ENCODE results near the gene SLC44A4. TPM values are rescaled to one million over a fixed set of nuclear protein-coding genes. Genes with fewer than 3 reads are reported as not detected.

Gene SLC44A4
- total and polyA plus RNA-seq, 9 of the 15 experiments (the other 6 are each of a cell fraction or from before 2014, with no cell fraction given) = 7.9 to 18.6 (median 11.2) TPM

DNA sequence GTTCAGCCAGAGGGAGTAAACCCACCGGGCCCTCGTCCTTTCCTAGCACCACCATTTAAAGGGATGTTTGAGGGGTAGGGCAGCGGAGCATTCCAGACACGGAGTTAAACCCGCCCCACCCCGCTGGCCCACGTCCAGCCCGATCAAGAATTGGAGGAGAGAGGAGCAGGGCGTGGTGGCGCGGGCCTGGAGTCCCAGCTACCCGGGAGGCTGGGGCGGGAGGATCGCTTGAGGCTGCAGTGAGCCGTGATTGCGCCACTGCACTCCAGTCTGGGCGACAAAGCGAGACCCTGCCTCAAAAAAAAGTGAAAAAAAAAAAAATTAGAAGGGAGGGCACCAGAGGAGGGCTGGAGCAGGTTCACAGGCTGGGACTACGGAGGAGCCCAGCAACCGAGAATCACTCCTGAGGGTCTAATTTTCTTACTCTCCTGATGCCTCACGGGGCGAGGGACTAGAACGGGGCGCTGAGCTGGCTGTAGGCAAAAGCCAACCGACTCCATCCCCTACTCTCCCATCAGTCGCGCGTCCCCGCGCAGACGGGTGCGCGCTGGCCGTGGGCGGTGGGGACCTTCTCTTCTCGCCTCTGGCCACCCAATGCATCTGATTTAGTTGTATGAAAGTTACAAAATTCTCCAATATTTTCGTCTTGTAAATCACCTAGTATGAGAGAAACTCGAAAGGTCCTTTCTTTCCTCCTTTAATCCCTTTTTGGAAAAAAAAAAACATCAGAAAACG lies 57.3 kb downstream of the SLC44A4 start (continued):
- TF ChIP-seq, protein P1, sequence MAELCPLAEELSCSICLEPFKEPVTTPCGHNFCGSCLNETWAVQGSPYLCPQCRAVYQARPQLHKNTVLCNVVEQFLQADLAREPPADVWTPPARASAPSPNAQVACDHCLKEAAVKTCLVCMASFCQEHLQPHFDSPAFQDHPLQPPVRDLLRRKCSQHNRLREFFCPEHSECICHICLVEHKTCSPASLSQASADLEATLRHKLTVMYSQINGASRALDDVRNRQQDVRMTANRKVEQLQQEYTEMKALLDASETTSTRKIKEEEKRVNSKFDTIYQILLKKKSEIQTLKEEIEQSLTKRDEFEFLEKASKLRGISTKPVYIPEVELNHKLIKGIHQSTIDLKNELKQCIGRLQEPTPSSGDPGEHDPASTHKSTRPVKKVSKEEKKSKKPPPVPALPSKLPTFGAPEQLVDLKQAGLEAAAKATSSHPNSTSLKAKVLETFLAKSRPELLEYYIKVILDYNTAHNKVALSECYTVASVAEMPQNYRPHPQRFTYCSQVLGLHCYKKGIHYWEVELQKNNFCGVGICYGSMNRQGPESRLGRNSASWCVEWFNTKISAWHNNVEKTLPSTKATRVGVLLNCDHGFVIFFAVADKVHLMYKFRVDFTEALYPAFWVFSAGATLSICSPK (IDR thresholded peaks at IDR 0.05; ENCODE audit: borderline replicate concordance) = no peak; the same call in 1 of the 2 replicates
- TF ChIP-seq, protein P2, sequence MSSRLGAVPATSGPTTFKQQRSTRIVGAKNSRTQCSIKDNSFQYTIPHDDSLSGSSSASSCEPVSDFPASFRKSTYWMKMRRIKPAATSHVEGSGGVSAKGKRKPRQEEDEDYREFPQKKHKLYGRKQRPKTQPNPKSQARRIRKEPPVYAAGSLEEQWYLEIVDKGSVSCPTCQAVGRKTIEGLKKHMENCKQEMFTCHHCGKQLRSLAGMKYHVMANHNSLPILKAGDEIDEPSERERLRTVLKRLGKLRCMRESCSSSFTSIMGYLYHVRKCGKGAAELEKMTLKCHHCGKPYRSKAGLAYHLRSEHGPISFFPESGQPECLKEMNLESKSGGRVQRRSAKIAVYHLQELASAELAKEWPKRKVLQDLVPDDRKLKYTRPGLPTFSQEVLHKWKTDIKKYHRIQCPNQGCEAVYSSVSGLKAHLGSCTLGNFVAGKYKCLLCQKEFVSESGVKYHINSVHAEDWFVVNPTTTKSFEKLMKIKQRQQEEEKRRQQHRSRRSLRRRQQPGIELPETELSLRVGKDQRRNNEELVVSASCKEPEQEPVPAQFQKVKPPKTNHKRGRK (tag; IDR thresholded peaks at IDR 0.05) = 0 out of 2 replicates have a peak, but pooled peaks have one; percentile 13
- TF ChIP-seq, protein P3, sequence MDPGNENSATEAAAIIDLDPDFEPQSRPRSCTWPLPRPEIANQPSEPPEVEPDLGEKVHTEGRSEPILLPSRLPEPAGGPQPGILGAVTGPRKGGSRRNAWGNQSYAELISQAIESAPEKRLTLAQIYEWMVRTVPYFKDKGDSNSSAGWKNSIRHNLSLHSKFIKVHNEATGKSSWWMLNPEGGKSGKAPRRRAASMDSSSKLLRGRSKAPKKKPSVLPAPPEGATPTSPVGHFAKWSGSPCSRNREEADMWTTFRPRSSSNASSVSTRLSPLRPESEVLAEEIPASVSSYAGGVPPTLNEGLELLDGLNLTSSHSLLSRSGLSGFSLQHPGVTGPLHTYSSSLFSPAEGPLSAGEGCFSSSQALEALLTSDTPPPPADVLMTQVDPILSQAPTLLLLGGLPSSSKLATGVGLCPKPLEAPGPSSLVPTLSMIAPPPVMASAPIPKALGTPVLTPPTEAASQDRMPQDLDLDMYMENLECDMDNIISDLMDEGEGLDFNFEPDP (CRISPR knock-in tag; IDR thresholded peaks at IDR 0.05) = 0 out of 2 replicates have a peak, but pooled peaks have one; percentile 48
- TF ChIP-seq, protein P4, sequence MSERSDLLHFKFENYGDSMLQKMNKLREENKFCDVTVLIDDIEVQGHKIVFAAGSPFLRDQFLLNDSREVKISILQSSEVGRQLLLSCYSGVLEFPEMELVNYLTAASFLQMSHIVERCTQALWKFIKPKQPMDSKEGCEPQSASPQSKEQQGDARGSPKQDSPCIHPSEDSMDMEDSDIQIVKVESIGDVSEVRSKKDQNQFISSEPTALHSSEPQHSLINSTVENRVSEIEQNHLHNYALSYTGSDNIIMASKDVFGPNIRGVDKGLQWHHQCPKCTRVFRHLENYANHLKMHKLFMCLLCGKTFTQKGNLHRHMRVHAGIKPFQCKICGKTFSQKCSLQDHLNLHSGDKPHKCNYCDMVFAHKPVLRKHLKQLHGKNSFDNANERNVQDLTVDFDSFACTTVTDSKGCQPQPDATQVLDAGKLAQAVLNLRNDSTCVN (CRISPR knock-in tag; IDR thresholded peaks at IDR 0.05) = 0 out of 2 replicates have a peak, but pooled peaks have one; percentile 28
- TF ChIP-seq LARP7 (IDR thresholded peaks at IDR 0.05) (peak; percentile 81), DIDO1 (tag; IDR thresholded peaks at IDR 0.05; ENCODE audit: low read depth) (no peak), MBD2 (IDR thresholded peaks at IDR 0.05; ENCODE audit: borderline replicate concordance, low read depth) (no peak), CBX3 (IDR thresholded peaks at IDR 0.05; ENCODE audit: borderline replicate concordance in 1 of 2, low read length in 2 of 2) (peak in 1 of 2 experiments; percentile 20; a peak in 1 of 3 replicates), ZBED1 (IDR thresholded peaks at IDR 0.05) (peak; percentile 59; the same call in 1 of the 2 replicates), SMAD1 (IDR thresholded peaks at IDR 0.05; ENCODE audit: low read depth, low read length, partially characterized antibody) (peak; percentile 76), POLR2G (IDR thresholded peaks at IDR 0.05; ENCODE audit: low read depth, low read length) (peak; percentile 85)
- TF ChIP-seq, protein P5, sequence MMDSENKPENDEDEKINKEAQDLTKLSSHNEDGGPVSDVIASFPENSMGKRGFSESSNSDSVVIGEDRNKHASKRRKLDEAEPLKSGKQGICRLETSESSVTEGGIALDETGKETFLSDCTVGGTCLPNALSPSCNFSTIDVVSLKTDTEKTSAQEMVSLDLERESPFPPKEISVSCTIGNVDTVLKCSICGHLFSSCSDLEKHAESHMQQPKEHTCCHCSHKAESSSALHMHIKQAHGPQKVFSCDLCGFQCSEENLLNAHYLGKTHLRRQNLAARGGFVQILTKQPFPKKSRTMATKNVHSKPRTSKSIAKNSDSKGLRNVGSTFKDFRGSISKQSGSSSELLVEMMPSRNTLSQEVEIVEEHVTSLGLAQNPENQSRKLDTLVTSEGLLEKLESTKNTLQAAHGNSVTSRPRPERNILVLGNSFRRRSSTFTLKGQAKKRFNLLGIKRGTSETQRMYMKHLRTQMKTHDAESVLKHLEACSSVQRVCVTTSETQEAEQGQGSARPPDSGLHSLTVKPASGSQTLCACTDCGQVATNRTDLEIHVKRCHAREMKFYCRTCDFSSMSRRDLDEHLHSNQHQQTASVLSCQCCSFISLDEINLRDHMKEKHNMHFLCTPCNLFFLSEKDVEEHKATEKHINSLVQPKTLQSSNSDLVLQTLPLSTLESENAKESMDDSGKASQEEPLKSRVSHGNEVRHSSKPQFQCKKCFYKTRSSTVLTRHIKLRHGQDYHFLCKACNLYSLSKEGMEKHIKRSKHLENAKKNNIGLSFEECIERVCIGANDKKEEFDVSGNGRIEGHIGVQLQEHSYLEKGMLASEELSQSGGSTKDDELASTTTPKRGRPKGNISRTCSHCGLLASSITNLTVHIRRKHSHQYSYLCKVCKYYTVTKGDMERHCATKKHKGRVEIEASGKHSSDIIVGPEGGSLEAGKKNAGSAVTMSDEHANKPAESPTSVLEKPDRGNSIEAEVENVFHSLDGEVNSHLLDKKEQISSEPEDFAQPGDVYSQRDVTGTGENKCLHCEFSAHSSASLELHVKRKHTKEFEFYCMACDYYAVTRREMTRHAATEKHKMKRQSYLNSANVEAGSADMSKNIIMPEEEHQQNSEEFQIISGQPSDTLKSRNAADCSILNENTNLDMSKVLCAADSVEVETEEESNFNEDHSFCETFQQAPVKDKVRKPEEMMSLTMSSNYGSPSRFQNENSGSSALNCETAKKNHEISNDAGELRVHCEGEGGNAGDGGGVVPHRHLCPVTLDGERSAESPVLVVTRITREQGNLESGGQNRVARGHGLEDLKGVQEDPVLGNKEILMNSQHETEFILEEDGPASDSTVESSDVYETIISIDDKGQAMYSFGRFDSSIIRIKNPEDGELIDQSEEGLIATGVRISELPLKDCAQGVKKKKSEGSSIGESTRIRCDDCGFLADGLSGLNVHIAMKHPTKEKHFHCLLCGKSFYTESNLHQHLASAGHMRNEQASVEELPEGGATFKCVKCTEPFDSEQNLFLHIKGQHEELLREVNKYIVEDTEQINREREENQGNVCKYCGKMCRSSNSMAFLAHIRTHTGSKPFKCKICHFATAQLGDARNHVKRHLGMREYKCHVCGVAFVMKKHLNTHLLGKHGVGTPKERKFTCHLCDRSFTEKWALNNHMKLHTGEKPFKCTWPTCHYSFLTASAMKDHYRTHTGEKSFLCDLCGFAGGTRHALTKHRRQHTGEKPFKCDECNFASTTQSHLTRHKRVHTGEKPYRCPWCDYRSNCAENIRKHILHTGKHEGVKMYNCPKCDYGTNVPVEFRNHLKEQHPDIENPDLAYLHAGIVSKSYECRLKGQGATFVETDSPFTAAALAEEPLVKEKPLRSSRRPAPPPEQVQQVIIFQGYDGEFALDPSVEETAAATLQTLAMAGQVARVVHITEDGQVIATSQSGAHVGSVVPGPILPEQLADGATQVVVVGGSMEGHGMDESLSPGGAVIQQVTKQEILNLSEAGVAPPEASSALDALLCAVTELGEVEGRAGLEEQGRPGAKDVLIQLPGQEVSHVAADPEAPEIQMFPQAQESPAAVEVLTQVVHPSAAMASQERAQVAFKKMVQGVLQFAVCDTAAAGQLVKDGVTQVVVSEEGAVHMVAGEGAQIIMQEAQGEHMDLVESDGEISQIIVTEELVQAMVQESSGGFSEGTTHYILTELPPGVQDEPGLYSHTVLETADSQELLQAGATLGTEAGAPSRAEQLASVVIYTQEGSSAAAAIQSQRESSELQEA (IDR thresholded peaks at IDR 0.05; ENCODE audit: low read depth) = peak; percentile 61
